Stimulated activated CD4-positive, alpha-beta T cell treated with anti-CD3 and anti-CD28 coated beads, Interleukin-1b, Interleukin-23, amount 100 ng/mL, for 4 hours (primary cell): ENCODE data around the gene ZMYM4.
A peak's percentile ranks its signal among the peaks of the same experiment; 100 is the strongest.

Source experiments
- DNase-seq, 2 donors: peaks; one replicate each; pipeline ENCODE4 v3.0.0-alpha.2; 2020; ENCODE audit warnings: low read depth in 2 of 2

Gene ZMYM4

GRCh38 chr1:35278886-35279554, 10.5 kb downstream of the ZMYM4 start:
- DNase-seq, result no peak

GRCh38 chr1:35279555-35279904, 11.0 kb downstream of the ZMYM4 start:
- no peak for DNase-seq

GRCh38 chr1:35280006-35280405, 11.5 kb downstream of the ZMYM4 start:
- DNase-seq, result no peak

- no peak for DNase-seq
Measured at GRCh38 chr1:35281565-35281964, 13.1 kb downstream of the ZMYM4 start.

- no peak for DNase-seq
Measured at GRCh38 chr1:35282172-35282571, 13.7 kb downstream of the ZMYM4 start.

- no peak for DNase-seq
Measured at GRCh38 chr1:35284852-35285251, 16.3 kb downstream of the ZMYM4 start.

- DNase-seq, result no peak
Measured at GRCh38 chr1:35285771-35286606, 17.5 kb downstream of the ZMYM4 start.

- DNase-seq, result no peak
Measured at GRCh38 chr1:35287807-35288640, 19.5 kb downstream of the ZMYM4 start.

- no peak for DNase-seq
Measured at GRCh38 chr1:35288761-35289160, 20.3 kb downstream of the ZMYM4 start.

- DNase-seq, result no peak
Measured at GRCh38 chr1:35290452-35290851, 21.9 kb downstream of the ZMYM4 start.

GRCh38 chr1:35294809-35295208, 26.3 kb downstream of the ZMYM4 start:
- DNase-seq, result no peak

GRCh38 chr1:35297886-35298285, 29.4 kb downstream of the ZMYM4 start:
- no peak for DNase-seq

- DNase-seq, result peak in 1 of 2 donors; percentile 15
Measured at GRCh38 chr1:35298464-35298863, 30.0 kb downstream of the ZMYM4 start.

- no peak for DNase-seq
Measured at GRCh38 chr1:35300376-35300775, 31.9 kb downstream of the ZMYM4 start.

- no peak for DNase-seq
Measured at GRCh38 chr1:35301674-35302392, 33.3 kb downstream of the ZMYM4 start.

- DNase-seq, result no peak
Measured at GRCh38 chr1:35305383-35305782, 36.9 kb downstream of the ZMYM4 start.

- no peak for DNase-seq
Measured at GRCh38 chr1:35315649-35316048, 47.1 kb downstream of the ZMYM4 start.

- no peak for DNase-seq
Measured at GRCh38 chr1:35316264-35316663, 47.8 kb downstream of the ZMYM4 start.

- no peak for DNase-seq
Measured at GRCh38 chr1:35319988-35320713, 51.6 kb downstream of the ZMYM4 start.

GRCh38 chr1:35320937-35321336, 52.4 kb downstream of the ZMYM4 start:
- DNase-seq, result no peak

- no peak for DNase-seq
Measured at GRCh38 chr1:35324486-35324885, 56.0 kb downstream of the ZMYM4 start.
